AML-193 (cell line): ENCODE results near the gene ABCF1.

Source experiments
- DNase-seq, 2 experiments: peaks; one replicate each; lab custom pipeline; 2025; lab: John Stamatoyannopoulos, UW

Gene ABCF1

DNA sequence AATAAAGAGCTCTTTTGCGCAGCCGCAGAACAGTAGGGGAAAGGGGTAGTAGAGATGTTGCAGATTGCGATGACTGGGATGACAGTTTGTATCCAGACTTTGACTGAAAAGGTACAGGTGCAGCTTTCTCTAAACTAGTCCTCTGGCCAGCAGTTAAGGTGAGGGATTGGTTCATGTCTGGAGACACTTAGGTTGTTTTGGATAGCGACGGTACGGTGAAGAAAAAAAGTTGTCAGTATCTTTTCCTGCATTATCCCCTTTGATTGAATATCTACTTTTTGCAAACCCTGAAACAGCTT, 13.6 kb upstream of the ABCF1 start:
- peak; percentile 70 to 76 for DNase-seq

DNA sequence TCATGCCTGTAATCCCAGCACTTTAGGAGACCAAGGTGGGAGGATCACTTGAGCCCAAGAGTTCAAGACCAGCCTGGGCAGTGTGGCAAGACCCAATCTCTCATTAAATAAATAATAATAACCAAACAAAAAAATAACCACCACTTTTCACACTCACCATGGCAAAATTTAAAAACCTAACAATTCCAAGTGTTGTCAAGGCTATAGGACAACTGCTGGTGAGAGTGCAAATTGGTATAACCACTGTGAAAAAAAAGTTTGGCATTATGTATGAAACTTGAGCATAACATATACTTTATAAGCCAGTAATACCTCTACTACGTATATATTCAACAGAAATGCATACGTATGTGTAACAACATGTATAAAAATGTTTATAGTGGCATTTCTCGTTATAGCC, 10.3 kb upstream of the ABCF1 start:
- no peak for DNase-seq

DNA sequence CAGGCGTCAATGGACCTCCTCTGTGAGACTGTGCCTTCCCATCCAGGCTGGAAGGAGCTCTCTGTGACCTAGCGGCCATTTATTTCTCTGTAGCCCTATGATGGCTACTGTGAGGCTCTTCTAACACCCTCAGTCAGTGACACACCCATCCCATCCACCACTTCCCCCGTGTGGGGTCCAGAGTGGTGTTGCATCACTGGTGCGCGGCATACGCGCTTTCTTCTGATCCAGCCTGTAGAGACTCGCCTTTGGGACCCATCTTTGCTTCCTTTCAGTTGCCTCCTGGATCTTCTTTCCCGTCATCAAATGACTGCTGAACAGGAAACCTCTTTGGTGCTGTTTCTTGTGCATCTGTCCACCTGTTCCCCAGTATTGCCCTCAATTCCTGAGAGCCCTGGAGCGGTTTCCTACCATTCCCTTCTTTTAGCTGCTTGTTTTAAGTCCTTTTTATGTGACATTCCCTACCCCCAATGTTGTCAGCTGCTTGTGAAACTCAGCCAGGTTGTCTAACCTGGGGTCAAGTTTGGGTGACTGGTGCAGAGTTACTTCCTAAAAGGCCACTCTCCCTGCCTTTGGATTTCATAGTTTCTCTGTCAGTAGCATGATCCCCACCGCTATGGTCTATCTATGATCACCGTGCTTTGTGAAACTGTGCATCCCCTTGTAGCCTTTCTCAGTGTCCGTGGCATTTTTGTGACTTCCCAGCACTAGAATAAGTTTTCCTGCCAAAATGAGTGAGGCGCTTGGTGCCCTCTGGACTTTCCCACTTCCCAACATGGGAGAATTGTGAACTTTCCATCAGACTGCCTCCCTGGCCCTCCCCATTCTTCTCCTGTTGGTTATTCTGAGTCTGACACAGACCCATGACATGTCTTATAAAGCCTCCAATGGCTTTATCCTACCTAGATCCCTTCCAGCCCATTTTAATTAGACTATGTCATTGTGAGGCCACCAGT, 8.5 kb upstream of the ABCF1 start:
- no peak for DNase-seq

DNA sequence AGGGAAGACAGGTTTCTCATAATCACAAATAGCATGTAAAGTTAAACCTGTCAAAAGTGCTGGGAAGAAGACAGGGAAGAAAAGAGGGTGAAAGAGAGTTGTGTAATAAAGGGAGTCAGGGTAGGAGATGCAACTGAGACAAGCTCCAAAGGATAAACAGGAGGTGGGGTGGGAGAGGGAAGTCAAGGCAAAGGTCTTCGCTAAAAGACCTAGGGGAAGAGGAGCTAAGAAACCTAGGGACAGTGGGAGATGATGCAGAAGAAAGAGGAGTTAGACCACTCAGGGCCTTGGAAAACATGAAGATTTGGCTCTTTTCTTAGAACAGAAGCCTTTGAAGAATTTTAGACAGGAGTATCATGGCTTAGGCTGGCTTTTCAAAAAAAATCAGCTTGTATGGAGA, 7.1 kb upstream of the ABCF1 start:
- no peak for DNase-seq

DNA sequence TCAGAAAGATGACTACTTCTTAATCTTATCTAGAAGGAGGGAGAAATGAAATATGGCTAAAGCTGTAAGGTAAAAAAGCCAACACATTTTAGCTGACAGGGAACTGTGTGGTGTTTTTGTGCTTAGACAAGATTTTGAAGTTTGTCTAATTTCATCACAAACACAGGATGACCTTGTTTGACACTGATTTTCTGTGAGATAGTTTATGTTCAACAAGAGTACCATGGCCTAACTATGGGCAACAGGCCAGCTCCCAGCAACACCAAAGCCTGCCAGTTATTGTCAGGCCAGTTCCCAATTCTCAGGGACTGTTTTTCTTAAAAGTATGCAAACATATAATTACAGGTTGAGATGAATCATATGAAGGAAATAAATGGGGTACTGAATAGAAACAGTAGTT, 5.5 kb upstream of the ABCF1 start:
- DNase-seq = no peak

DNA sequence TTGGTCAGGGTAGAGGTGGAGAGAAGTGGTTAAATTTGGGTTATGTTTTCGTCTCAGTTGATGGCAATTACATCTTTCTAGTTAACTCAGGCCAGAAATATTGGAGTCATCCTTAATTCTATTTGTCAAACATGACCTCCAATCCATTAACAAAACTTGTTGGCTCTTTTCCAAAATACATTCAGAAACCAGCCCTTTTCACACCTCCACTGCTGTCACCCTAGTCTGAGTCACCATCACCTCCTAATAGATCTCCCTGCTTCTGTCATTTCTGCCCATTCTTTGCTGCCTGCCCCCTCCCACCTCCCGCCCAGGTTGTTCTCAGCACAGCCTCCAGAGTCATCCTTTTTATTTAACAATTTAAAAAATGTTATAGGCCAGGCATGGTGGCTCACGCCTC, 3.0 kb upstream of the ABCF1 start:
- DNase-seq = no peak

DNA sequence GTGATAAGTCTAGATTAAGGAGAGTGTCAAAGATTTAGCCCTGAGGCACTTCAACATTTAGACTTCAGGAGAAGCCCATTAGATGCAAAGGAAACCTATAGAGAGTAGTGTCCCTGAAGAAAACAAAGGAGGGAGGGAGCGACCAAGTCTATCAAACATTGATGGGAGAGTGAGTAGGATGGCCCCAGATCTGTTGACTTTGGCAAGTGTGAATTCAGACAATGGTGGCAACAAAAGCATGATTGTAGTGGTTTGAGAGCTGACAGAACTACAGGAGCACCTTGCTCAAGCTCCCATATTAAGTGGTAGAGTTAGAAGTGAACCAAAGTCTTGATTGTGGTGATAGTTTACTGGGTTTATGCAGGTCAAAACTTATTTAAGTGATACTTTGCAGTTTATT, 979 bp upstream of the ABCF1 start:
- DNase-seq = no peak

DNA sequence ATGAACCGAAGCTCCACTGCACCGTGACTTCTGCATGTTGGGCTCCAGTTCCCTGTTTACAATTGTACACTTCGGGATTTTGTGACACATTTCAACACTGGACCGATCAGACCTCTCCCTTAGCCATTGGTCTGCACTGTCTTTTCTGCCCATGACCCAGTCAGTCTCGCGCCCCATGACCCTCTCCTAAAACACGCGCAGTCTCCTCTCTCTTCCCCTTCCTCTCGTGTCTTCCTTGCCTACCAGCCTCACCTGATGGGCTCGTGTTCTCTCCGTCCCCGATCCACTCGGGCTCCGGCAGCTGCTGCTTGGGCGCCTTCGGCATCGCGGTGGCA, 535 bp upstream of the ABCF1 start:
- peak in 1 of 2 experiments; percentile 43 for DNase-seq

DNA sequence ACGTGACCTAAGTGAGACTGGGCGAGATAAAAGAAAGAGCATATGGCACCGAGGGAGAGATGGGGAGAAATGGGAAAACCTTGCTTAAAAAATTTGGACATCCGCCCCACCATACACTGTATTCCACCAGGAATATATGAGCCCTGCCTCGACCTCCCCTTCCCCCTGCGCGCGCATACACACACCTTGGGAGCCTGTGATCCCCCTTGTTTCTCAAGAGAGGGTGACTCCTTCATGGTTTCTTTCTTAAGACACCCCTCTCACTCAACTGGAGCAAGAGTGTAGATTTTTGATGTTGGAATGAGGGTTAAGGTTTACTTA, 480 bp downstream of the ABCF1 start:
- DNase-seq = no peak

DNA sequence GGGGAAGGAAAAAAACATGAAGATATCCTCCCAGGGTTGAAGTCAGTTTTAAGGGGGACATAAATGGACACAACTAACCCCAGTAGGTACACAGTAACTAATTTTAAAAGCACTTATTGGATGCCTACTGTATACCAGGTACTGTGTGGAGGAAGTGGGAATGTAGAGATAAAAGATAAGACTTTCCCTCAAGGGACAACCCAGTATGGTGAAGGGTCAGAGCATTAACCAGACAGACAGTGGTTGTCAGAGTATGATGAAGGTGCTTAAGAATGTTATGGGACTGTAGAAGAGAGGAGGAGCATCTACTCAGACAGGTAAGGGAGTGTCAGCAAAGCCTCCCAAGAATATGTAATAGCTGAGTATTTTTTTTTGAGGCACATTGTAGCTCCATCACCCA, 906 bp downstream of the ABCF1 start:
- DNase-seq = no peak

DNA sequence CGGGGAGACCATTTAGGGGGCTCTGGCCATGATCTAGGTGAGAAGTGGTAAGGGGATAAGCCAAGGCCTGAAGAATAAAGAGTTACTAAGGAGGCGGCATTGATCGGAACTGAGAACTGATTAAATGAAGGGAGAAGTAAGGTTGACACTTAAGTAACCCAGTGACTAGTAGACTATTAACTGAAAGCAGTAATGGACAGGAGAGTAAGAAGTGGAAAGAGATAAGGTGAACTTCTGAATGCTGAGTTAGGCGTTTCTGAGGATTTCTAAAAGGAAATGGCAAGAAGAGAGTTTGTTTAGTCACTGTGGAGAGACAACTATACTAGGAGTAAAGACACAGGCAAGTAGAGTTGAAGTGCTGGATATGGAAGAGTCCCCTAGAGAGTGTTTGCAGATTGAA, 1.9 kb downstream of the ABCF1 start:
- no peak for DNase-seq

DNA sequence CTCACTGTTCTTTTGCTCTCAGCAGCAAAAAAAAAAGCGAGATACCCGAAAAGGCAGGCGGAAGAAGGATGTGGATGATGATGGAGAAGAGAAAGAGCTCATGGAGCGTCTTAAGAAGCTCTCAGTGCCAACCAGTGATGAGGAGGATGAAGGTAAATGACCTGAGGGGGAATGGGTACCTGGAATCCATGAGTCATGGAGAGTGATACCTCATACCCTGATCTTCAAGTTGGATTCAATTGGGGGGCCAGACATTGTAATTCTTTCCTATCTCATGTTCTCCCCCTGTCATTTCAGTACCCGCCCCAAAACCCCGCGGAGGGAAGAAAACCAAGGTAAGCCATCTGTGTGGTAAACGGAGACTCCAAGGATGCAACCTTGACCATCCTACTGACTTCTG, 6.8 kb downstream of the ABCF1 start:
- DNase-seq = no peak

DNA sequence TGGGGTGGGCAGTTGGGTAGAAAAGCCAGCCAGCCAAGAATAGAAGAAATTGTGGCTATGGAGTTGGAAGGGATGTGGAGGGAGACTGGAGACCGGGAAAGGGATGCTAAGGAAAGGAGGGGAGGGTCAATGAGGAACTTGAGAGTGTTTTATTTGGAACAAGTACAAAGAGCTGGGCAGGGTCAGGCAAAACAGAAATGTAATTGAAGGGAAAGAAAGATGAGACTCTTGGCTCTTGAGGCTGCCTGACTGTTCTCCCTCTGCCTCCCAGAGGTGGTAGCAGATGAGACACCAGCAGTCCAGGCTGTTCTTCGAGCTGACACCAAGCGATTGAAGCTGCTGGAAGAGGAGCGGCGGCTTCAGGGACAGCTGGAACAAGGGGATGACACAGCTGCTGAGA, 12.7 kb downstream of the ABCF1 start:
- DNase-seq = no peak

DNA sequence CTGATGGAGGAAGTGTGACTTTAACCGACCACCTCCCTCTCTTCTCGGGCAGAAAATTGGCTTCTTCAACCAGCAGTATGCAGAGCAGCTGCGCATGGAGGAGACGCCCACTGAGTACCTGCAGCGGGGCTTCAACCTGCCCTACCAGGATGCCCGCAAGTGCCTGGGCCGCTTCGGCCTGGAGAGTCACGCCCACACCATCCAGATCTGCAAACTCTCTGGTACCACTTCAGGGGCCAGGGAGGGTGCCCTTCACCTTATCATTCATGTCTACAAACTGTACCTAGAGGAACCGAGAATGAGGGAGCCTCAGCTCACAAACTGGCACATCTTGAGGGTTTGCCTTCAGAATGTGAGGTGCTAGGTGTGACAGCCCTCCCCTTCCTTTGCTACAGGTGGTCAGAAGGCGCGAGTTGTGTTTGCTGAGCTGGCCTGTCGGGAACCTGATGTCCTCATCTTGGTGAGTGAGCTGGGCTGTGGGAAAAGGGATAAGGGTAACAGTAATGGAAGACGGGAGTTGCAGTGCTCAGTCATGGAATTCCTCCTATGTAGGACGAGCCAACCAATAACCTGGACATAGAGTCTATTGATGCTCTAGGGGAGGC, 18.6 kb downstream of the ABCF1 start:
- no peak for DNase-seq

DNA sequence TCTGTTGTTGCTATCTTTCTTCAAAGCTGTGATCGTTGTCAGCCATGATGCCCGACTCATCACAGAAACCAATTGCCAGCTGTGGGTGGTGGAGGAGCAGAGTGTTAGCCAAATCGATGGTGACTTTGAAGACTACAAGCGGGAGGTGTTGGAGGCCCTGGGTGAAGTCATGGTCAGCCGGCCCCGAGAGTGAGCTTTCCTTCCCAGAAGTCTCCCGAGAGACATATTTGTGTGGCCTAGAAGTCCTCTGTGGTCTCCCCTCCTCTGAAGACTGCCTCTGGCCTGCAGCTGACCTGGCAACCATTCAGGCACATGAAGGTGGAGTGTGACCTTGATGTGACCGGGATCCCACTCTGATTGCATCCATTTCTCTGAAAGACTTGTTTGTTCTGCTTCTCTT, 19.3 kb downstream of the ABCF1 start:
- no peak for DNase-seq

DNA sequence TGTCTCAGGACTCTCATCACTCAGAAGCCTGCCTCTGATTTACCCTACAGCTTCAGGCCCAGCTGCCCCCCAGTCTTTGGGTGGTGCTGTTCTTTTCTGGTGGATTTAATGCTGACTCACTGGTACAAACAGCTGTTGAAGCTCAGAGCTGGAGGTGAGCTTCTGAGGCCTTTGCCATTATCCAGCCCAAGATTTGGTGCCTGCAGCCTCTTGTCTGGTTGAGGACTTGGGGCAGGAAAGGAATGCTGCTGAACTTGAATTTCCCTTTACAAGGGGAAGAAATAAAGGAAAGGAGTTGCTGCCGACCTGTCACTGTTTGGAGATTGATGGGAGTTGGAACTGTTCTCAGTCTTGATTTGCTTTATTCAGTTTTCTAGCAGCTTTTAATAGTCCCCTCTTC, 19.8 kb downstream of the ABCF1 start:
- DNase-seq = no peak

DNA sequence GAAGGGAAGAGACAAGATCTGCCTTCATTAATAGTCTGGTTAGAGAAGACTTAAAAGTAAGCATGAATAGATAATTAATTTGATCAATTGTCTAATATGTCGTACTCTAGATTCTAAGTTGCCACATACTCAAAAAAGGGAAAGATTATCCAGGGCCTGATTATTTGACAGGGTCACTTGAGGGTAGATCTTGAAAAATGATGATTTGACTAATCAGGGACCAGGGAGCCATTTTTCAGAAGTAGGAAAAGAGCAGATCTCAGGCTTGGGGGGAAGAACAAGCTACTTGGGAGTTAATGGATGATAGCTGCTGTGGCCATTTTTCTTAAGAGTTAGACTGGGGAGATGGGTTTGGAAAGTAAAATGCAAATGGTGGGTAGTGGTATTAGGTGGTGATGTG, 21.0 kb downstream of the ABCF1 start:
- DNase-seq = no peak

DNA sequence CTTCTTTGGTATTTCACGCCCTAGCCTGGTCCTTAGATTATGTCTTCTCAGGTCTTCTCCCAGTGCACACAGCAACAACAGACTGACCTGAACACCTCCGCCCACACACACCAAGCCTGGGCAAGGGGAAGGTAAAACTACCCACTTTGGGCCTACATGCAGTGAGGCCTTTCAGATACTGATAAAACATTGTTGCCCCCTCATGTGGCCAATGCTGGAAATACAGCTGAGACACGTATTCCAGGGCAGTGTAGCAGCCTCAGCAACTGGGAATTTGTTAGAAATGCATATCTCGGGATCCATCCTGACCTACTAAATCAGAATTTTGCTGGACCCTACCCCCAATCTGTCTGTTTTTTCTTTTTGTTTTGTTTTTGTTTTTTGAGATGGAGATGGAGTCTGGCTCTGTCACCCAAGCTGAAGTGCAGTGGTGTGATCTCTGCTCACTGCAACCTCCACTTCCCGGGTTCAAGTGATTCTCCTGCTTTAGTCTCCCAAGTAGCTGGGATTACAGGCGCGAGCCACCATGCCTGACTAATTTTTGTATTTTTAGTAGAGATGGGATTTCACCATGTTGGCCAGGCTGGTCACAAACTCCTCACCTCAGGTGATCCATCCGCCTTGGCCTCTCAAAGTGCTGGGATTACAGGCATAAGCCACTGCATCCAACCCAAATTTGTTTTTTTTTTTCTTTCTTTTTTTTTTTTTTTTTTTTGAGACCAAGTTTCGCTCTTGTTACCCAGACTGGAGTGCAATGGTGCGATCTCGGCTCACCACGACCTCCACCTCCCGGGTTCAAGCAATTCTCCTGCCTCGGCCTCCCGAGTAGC, 26.3 kb downstream of the ABCF1 start:
- DNase-seq = peak; percentile 68 to 74

DNA sequence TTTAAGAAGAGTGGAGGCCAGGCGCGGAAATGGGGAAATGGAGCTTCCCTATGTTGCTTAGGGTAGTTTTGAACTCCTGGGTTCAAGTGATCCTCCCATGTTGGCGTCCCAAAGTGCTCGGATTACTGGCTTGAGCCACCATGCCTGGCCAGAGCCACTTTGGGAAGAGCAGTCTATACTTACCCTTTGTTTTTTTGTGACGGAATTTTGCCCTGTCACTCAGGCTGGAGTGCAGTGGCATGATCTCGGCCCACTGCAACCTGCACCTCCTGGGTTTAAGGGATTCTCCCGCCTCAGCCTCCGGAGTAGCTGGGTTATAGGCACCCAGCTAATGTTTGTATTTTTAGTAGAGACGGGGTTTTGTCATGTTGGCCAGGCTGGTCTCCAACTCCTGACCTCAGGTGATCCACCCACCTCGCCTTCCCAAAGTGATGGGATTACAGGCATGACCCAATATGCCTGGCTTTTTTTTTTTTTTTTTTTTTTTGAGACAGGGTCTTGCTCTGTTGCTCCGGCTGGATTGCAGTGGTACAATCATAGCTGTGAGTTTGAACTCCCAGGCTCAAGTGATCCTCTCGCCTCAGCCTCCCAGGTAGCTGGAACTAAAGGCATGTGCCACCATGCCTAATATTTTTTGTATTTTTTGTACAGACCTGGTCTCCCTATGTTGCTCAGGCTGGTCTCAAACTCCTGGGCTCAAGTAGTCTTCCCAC, 27.8 kb downstream of the ABCF1 start:
- no peak for DNase-seq

DNA sequence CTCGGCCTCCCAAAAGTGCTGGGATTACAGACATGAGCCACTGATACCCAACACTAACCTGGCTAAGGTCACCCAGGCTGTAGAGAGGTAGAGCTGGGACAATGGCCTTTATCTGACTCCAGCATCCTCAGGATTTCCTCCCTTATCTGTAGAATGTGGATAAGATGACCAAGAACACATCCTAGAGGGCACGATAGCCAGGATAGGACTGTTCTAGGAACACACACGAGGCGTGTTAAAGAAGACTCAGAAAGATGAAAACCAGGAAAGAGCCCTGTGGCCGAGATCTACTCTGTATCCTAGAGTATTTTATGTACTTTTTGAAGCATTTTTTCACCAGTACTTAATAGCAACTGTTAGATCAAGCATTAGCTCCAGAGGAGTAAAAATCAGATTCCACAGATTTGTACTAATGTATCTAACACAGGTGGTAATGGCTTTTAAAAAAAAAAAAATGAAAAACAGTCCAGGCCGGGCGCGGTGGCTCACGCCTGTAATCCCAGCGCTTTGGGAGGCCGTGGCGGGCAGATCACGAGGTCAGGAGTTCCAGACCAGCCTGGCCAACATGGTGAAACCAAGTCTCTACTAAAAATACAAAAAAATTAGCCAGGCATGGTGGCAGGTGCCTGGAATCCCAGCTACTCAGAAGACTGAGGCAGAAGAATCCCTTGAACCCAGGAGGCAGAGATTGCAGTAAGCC, 28.5 kb downstream of the ABCF1 start:
- DNase-seq = no peak

DNA sequence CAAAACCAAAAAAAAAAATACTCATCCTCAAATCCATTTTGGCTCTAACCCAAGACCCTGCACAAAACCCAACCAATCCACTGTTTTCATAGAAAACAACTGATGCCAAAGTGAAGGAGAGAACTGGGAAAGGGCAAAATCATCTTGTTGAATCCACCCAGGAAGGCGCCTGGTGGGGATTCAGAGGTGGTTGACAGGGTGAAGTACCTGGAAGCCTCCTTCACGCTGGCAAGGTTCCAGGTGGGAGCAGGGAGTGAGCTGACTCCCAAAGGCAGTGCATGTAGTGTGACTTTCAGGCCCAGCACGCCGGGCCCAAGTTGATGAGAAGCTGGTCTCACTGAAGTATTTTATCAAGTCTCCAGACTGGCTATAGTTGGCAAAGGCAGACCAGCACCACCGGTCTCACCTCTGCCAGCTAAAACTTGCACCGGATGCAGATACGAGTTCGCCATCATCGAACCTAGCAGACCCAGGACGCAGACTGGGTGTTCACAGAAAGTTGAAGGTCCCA, 29.3 kb downstream of the ABCF1 start:
- no peak for DNase-seq

DNA sequence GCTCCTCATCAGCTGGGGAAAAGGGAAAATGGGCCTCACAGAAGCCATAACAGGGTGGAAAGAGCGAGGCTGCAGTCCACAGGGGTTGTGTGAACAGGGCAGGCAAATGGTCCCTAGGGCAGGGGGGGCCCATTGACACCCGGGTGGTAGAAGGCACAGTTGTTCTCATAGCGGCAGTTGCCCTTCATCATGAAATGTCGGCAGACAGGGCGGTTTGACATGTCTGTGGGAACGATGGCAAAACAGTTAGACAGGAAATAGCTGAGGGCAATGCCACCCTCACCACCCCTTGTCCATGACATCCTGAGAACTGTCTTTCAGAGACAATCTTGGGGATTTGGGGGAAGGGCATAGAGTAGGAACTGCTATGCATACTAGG, 30.2 kb downstream of the ABCF1 start:
- no peak for DNase-seq
